CD14-positive monocyte (primary cell): ENCODE results near the gene CAPN8. TPM values are rescaled to one million over a fixed set of nuclear protein-coding genes. Genes with fewer than 3 reads are reported as not detected.

ENCODE experiments used
- DNase-seq, 3 donors: peaks; one replicate each; pipeline ENCODE4 v3.0.0-alpha.2; 2011 to 2022
- H2AFZ ChIP-seq: 2 replicates; pipeline ENCODE4 v1.6.0; 2012; ENCODE audit warnings: mild to moderate bottlenecking, low read depth, low read length, inconsistent platforms; ENCODE audit not compliant: insufficient read depth, poor library complexity, severe bottlenecking
- H3K27ac ChIP-seq, 2 donors: 1 replicate in 1 of 2; 2 replicates in 1 of 2; pipeline ENCODE4 v1.5.1; 2012 to 2013; ENCODE audit warnings: low read length in 2 of 2, control low read depth in 1 of 2, inconsistent platforms in 1 of 2, low read depth in 1 of 2, mild to moderate bottlenecking in 1 of 2
- H3K27me3 ChIP-seq, 2 donors: one replicate each; pipeline versions ENCODE4 v1.6.0 to v1.6.1; 2011 to 2013; ENCODE audit warnings: low read length in 2 of 2; ENCODE audit not compliant: control insufficient read depth in 2 of 2, insufficient read depth in 2 of 2
- H3K36me3 ChIP-seq, 2 donors: replicated peaks in 1 of 2; 1 replicate in 1 of 2; 2 replicates in 1 of 2; pipeline versions ENCODE4 v1.5.1 to v1.6.1; 2012 to 2013; ENCODE audit warnings: low read length in 2 of 2, control low read depth in 1 of 2, inconsistent platforms in 1 of 2, mild to moderate bottlenecking in 1 of 2; ENCODE audit not compliant: insufficient read depth in 2 of 2, control insufficient read depth in 1 of 2
- H3K4me1 ChIP-seq, 2 donors: 1 replicate in 1 of 2; 2 replicates in 1 of 2; pipeline versions ENCODE4 v1.5.1 to v1.6.1; 2012 to 2013; ENCODE audit warnings: low read length in 2 of 2, control low read depth in 1 of 2, inconsistent platforms in 1 of 2, mild to moderate bottlenecking in 1 of 2, moderate library complexity in 1 of 2; ENCODE audit not compliant: insufficient read depth in 2 of 2, control insufficient read depth in 1 of 2
- H3K4me2 ChIP-seq: replicated peaks from 2 replicates; pipeline ENCODE3; 2012; ENCODE audit warnings: low read length, moderate library complexity, mild to moderate bottlenecking; ENCODE audit not compliant: poor library complexity, severe bottlenecking; ENCODE audit errors: extremely low read depth
- H3K4me3 ChIP-seq, 3 experiments: fragments of 200-600 bp in 1 of 3; sonication (generic) in 1 of 3; replicated peaks in 1 of 3; 1 replicate in 2 of 3; 2 replicates in 1 of 3; pipeline ENCODE4 v1.5.1; 2011 to 2013; ENCODE audit warnings: low read length in 3 of 3, mild to moderate bottlenecking in 3 of 3, control low read depth in 2 of 3, low read depth in 2 of 3, inconsistent platforms in 1 of 3, moderate library complexity in 1 of 3
- H3K79me2 ChIP-seq: 2 replicates; pipeline ENCODE4 v1.6.0; 2012; ENCODE audit warnings: mild to moderate bottlenecking, control low read depth, inconsistent platforms, low read length, moderate library complexity; ENCODE audit not compliant: insufficient read depth
- H3K9ac ChIP-seq: 2 replicates; pipeline ENCODE4 v1.6.0; 2017; ENCODE audit warnings: low read length, mild to moderate bottlenecking; ENCODE audit not compliant: insufficient read depth, poor library complexity, severe bottlenecking
- H3K9me3 ChIP-seq, 2 donors: replicated peaks in 1 of 2; 1 replicate in 1 of 2; 2 replicates in 1 of 2; pipeline versions ENCODE4 v1.5.1 to v1.6.1; 2012 to 2013; ENCODE audit warnings: low read length in 2 of 2, control low read depth in 1 of 2; ENCODE audit not compliant: control insufficient read depth in 1 of 2, insufficient read depth in 1 of 2
- H4K20me1 ChIP-seq: 2 replicates; pipeline ENCODE4 v1.6.0; 2012; ENCODE audit warnings: mild to moderate bottlenecking, low read length, control low read depth, moderate library complexity; ENCODE audit not compliant: insufficient read depth
- H3K27ac Mint-ChIP-seq, 7 donors: one replicate each; pipeline ENCODE4 v1.8.0; 2020; ENCODE audit warnings: mild to moderate bottlenecking in 7 of 7, mixed read lengths in 7 of 7, moderate library complexity in 6 of 7, inconsistent platforms in 2 of 7
- H3K27me3 Mint-ChIP-seq, 3 donors: one replicate each; pipeline ENCODE4 v1.8.0; 2021 to 2022; ENCODE audit warnings: low read depth in 3 of 3, mild to moderate bottlenecking in 3 of 3, mixed read lengths in 3 of 3, moderate library complexity in 3 of 3, inconsistent platforms in 1 of 3
- H3K36me3 Mint-ChIP-seq, 2 donors: one replicate each; pipeline ENCODE4 v1.8.0; 2020; ENCODE audit warnings: mixed read lengths in 2 of 2, inconsistent platforms in 1 of 2, mild to moderate bottlenecking in 1 of 2
- H3K4me1 Mint-ChIP-seq: one replicate; pipeline ENCODE4 v1.8.0; 2020; ENCODE audit warnings: mild to moderate bottlenecking, mixed read lengths
- H3K4me3 Mint-ChIP-seq, 2 donors: one replicate each; pipeline ENCODE4 v1.8.0; 2020; ENCODE audit warnings: mild to moderate bottlenecking in 2 of 2, mixed read lengths in 2 of 2, moderate library complexity in 1 of 2
- H3K9me3 Mint-ChIP-seq, 7 donors: one replicate each; pipeline ENCODE4 v1.8.0; 2020 to 2022; ENCODE audit warnings: mixed read lengths in 7 of 7, mild to moderate bottlenecking in 6 of 7, moderate library complexity in 6 of 7, inconsistent platforms in 2 of 7
- WGBS: methylation state at CpG from one replicate; pipeline ENCODE4 v1.1.5; 2013; ENCODE audit warnings: missing lambda C conversion rate; ENCODE audit not compliant: insufficient coverage; 5-methylcytosine and 5-hydroxymethylcytosine counted together
- intact Hi-C, 2 donors: fragments of 100-400 bp; cut with micrococcal nuclease; formaldehyde crosslinking; loops; one replicate each; pipeline versions ENCODE4 v1.15.0 to v1.15.1; 2023
- polyA plus RNA-seq, 3 donors: library from polyadenylated mRNA; depleted of rRNA in 1 of 3; unstranded in 2 of 3; stranded (reverse) in 1 of 3; fragments of 300-500 nt in 2 of 3; fragments of >200 nt in 1 of 3; fragmentation: Illumina TruSeq in 2 of 3; gene quantifications; 1 replicate in 2 of 3; 2 replicates in 1 of 3; pipeline ENCODE4 v1.2.3, GENCODE V29; 2012 to 2021
- TF ChIP-seq, protein P1 (sequence below): fragments of 200-600 bp; IDR thresholded peaks from one replicate; pipeline ENCODE4 v1.8.0; 2022; ENCODE audit warnings: antibody characterized with exemption, mild to moderate bottlenecking

The CAPN8 gene
- polyA plus RNA-seq, 3 donors, result 0.40 TPM; not detected in 2

DNA sequence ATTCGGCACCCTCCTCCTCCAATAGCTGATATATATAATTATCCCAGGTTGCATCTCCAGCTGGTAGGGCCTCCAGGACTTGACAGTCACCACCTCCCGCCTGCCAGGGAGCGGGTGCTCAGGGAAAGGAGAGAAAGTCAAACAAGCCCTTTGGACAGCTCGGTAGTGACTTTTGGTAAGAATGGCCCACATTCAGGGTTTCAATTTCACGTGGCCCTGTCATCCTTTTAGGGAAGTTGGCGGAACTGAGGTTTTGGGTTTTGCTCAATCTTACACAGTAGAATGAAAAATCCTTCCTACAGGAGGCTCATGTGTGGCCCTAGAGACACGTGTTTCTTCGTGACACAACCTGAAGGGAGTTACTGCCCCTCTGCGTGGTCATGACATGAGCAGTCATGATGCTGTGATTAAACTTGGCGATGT, 44.2 kb downstream of the CAPN8 start:
- Histone ChIP-seq H2AFZ (no peak overlapping the region), H4K20me1 (no peaks in the 10 kb centered on the region), H3K4me2 (no peak overlapping the region), H3K27ac (no peak overlapping the region), H3K36me3 (no peaks in the 10 kb centered on the region), H3K79me2 (no peaks in the 10 kb centered on the region), H3K27me3 (no peaks in the 10 kb centered on the region), H3K9me3 (no peaks in the 10 kb centered on the region), H3K4me3 (no peak overlapping the region), H3K9ac (no peak overlapping the region), H3K4me1 (peaks cover 13 to 17% of the 10 kb centered on the region in 2 donors)
- H3K4me1 Mint-ChIP-seq, result peaks cover 24% of the 10 kb centered on the region
- intact Hi-C loops, result no loop called here
- peak overlapping the region in 6 of 7 donors; percentile 14 to 89 (median 64) for H3K27ac Mint-ChIP-seq
- WGBS, result 25% methylated on average over 4 of the region's 10 CpGs
- peak overlapping the region in 1 of 2 donors; percentile 70 for H3K4me3 Mint-ChIP-seq
- TF ChIP-seq, protein P1, sequence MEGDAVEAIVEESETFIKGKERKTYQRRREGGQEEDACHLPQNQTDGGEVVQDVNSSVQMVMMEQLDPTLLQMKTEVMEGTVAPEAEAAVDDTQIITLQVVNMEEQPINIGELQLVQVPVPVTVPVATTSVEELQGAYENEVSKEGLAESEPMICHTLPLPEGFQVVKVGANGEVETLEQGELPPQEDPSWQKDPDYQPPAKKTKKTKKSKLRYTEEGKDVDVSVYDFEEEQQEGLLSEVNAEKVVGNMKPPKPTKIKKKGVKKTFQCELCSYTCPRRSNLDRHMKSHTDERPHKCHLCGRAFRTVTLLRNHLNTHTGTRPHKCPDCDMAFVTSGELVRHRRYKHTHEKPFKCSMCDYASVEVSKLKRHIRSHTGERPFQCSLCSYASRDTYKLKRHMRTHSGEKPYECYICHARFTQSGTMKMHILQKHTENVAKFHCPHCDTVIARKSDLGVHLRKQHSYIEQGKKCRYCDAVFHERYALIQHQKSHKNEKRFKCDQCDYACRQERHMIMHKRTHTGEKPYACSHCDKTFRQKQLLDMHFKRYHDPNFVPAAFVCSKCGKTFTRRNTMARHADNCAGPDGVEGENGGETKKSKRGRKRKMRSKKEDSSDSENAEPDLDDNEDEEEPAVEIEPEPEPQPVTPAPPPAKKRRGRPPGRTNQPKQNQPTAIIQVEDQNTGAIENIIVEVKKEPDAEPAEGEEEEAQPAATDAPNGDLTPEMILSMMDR, result no peak
- DNase-seq, result peak; percentile 40 to 74 (median 54)
- H3K27me3 Mint-ChIP-seq, result peaks cover 0 to 2% (median 0%) of the 10 kb centered on the region in 3 donors
- H3K36me3 Mint-ChIP-seq, result no peaks in the 10 kb centered on the region
- H3K9me3 Mint-ChIP-seq, result peaks cover 0 to 3% (median 0%) of the 10 kb centered on the region in 7 donors

DNA sequence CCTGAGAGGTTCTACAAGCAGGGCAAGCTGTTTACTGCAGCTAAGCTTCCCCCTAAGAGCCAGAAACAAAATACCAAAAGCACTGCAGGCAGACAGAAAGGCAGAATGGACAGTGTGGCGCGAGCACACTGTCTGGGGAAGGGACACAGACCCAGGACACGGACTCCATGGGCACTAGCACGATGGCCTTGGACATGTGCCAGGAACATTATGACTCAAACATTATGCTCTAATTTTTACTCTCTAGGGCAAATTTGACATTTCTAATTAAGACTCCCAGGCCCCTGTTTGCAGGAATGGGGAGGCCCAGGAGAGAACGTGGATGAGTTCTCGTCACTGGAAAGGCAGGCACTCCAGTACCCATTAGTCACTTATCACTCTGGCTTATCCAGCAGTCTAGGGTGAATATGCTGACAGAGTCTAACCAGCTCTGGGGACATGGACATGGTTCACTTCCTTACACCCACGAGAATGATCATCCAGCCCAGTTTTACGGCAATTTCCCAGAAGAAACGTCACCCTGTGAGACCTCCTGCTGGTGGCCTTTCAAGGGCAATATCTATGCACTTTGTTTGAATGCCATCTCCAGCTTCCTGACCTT, 45.1 kb downstream of the CAPN8 start:
- no peaks in the 10 kb centered on the region for H3K27me3 ChIP-seq
- intact Hi-C loops, result no loop called here
- 93% methylated on average over 4 of the region's 9 CpGs for WGBS
- no peak overlapping the region for H3K4me2 ChIP-seq
- peaks cover 13 to 17% of the 10 kb centered on the region in 2 donors for H3K4me1 ChIP-seq
- H3K9ac ChIP-seq, result no peak overlapping the region
- TF ChIP-seq, protein P1, result no peak
- H3K79me2 ChIP-seq, result no peaks in the 10 kb centered on the region
- H3K27ac Mint-ChIP-seq, result peak overlapping the region in 3 of 7 donors; percentile 6 to 80 (median 45)
- peaks cover 0 to 3% (median 0%) of the 10 kb centered on the region in 7 donors for H3K9me3 Mint-ChIP-seq
- H3K36me3 ChIP-seq, result no peaks in the 10 kb centered on the region
- peaks cover 24% of the 10 kb centered on the region for H3K4me1 Mint-ChIP-seq
- no peak overlapping the region for H3K4me3 ChIP-seq
- H3K36me3 Mint-ChIP-seq, result no peaks in the 10 kb centered on the region
- peak overlapping the region; percentile 12 for H2AFZ ChIP-seq
- H3K4me3 Mint-ChIP-seq, result no peak overlapping the region
- DNase-seq, result no peak
- H3K27ac ChIP-seq, result no peak overlapping the region
- H3K9me3 ChIP-seq, result no peaks in the 10 kb centered on the region
- H4K20me1 ChIP-seq, result no peaks in the 10 kb centered on the region
- H3K27me3 Mint-ChIP-seq, result peaks cover 0 to 2% (median 2%) of the 10 kb centered on the region in 3 donors
